ENCODE results near the gene ZBTB38. TPM values are rescaled to one million over a fixed set of nuclear protein-coding genes. Genes with fewer than 3 reads are reported as not detected.

Gene ZBTB38
- total and polyA plus RNA-seq, 2 of the 13 experiments (the other 11 are each of a cell fraction or from before 2014, with no cell fraction given), result 26.8 to 51.7 TPM

- TF ChIP-seq ARID4A (CRISPR knock-in tag; IDR thresholded peaks at IDR 0.05; ENCODE audit: borderline replicate concordance), result peak; percentile 40; the same call in 1 of the 2 replicates
- peak; percentile 64 for TF ChIP-seq PHF8 (CRISPR knock-in tag; IDR thresholded peaks at IDR 0.05)
- peak; percentile 15; the same call in 1 of the 2 replicates for TF ChIP-seq KMT2A (CRISPR knock-in tag; IDR thresholded peaks at IDR 0.05)
- peak; percentile 10; the same call in 1 of the 2 replicates for TF ChIP-seq ZNF232 (CRISPR knock-in tag; IDR thresholded peaks at IDR 0.05; ENCODE audit: borderline replicate concordance)
- no peak for TF ChIP-seq GATA4 (IDR thresholded peaks at IDR 0.05; ENCODE audit: borderline replicate concordance, low read depth)
- TF ChIP-seq ZBTB37 (CRISPR knock-in tag; IDR thresholded peaks at IDR 0.05), result peak; percentile 17; the same call in 1 of the 2 replicates
- peak; percentile 36; the same call in 1 of the 2 replicates for TF ChIP-seq PHF20 (CRISPR knock-in tag; IDR thresholded peaks at IDR 0.05)
- peak; percentile 53 for TF ChIP-seq RBM39 (IDR thresholded peaks at IDR 0.05; ENCODE audit: low read depth, low read length, poor library complexity, severe bottlenecking)
- no peak for TF ChIP-seq ZNF737 (CRISPR knock-in tag; IDR thresholded peaks at IDR 0.05; ENCODE audit: borderline replicate concordance)
- 0 out of 2 replicates have a peak, but pooled peaks have one; percentile 33 for TF ChIP-seq HES4 (CRISPR knock-in tag; IDR thresholded peaks at IDR 0.05; ENCODE audit: borderline replicate concordance)
- TF ChIP-seq, protein P1, sequence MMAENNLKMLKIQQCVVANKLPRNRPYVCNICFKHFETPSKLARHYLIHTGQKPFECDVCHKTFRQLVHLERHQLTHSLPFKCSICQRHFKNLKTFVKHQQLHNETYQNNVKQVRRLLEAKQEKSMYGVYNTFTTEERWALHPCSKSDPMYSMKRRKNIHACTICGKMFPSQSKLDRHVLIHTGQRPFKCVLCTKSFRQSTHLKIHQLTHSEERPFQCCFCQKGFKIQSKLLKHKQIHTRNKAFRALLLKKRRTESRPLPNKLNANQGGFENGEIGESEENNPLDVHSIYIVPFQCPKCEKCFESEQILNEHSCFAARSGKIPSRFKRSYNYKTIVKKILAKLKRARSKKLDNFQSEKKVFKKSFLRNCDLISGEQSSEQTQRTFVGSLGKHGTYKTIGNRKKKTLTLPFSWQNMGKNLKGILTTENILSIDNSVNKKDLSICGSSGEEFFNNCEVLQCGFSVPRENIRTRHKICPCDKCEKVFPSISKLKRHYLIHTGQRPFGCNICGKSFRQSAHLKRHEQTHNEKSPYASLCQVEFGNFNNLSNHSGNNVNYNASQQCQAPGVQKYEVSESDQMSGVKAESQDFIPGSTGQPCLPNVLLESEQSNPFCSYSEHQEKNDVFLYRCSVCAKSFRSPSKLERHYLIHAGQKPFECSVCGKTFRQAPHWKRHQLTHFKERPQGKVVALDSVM (CRISPR knock-in tag; IDR thresholded peaks at IDR 0.05), result peak; percentile 99
- no peak for TF ChIP-seq NR2F6 (IDR thresholded peaks at IDR 0.05)
- TF ChIP-seq NR2F6 (CRISPR knock-in tag; IDR thresholded peaks at IDR 0.05), result no peak
- no peak for TF ChIP-seq SNAI1 (CRISPR knock-in tag; IDR thresholded peaks at IDR 0.05; ENCODE audit: borderline replicate concordance)
- TF ChIP-seq ZNF234 (CRISPR knock-in tag; conservative IDR thresholded peaks at IDR 0.05), result no peak
Observed at GRCh38 chr3:141401573-141402475, 33.5 kb downstream of the ZBTB38 start (continued).

Measured in HepG2 (cell line).